Smooth muscle cell (in vitro differentiated cells): Measurements from ENCODE around the gene ITGA2. TPM values are rescaled to one million over a fixed set of nuclear protein-coding genes. Genes with fewer than 3 reads are reported as not detected.

Source experiments
- DNase-seq: peaks from one replicate; lab custom pipeline; 2025; ENCODE audit not compliant: unreplicated experiment; lab: John Stamatoyannopoulos, UW
- H2AFZ ChIP-seq: fragments of 200-600 bp; sonication (generic); 2 replicates; pipeline ENCODE4 v1.6.0; 2016; ENCODE audit warnings: antibody characterized with exemption, low read depth, mild to moderate bottlenecking
- H3F3A ChIP-seq: fragments of 200-600 bp; sonication (generic); 2 replicates; pipeline ENCODE4 v1.6.0; 2017; ENCODE audit warnings: antibody characterized with exemption, low read depth
- H3K27ac ChIP-seq: fragments of 200-600 bp; sonication (generic); 2 replicates; pipeline ENCODE4 v1.5.1; 2016; ENCODE audit warnings: low read depth, mild to moderate bottlenecking
- H3K27me3 ChIP-seq: fragments of 200-600 bp; sonication (generic); 2 replicates; pipeline ENCODE4 v1.6.1; 2016; ENCODE audit warnings: low read depth, mild to moderate bottlenecking
- H3K36me3 ChIP-seq: fragments of 200-600 bp; sonication (generic); 2 replicates; pipeline ENCODE4 v1.5.1; 2016; ENCODE audit warnings: low read depth
- H3K4me1 ChIP-seq: fragments of 200-600 bp; sonication (generic); 2 replicates; pipeline ENCODE4 v1.5.1; 2016; ENCODE audit warnings: low read depth
- H3K4me2 ChIP-seq: fragments of 200-600 bp; sonication (generic); 2 replicates; pipeline ENCODE4 v1.6.0; 2016; ENCODE audit warnings: mild to moderate bottlenecking
- H3K4me3 ChIP-seq: fragments of 200-600 bp; sonication (generic); 2 replicates; pipeline ENCODE4 v1.5.1; 2016; ENCODE audit warnings: mild to moderate bottlenecking
- H3K79me2 ChIP-seq: fragments of 200-600 bp; sonication (generic); 2 replicates; pipeline ENCODE4 v1.6.0; 2016; ENCODE audit warnings: low read depth, mild to moderate bottlenecking
- H3K9ac ChIP-seq: fragments of 200-600 bp; sonication (generic); 2 replicates; pipeline ENCODE4 v1.6.0; 2016; ENCODE audit warnings: low read depth
- H3K9me3 ChIP-seq: fragments of 200-600 bp; sonication (generic); replicated peaks from 2 replicates; pipeline ENCODE4 v1.5.1; 2016; ENCODE audit warnings: low read depth
- H4K20me1 ChIP-seq: fragments of 200-600 bp; sonication (generic); 2 replicates; pipeline ENCODE4 v1.6.0; 2016; ENCODE audit warnings: low read depth
- WGBS: methylation state at CpG from one replicate; pipeline ENCODE4 v1.1.7; 2016; ENCODE audit warnings: low lambda C conversion rate; 5-methylcytosine and 5-hydroxymethylcytosine counted together
- polyA plus RNA-seq: library from polyadenylated mRNA; unstranded; fragments of >200 nt; fragmentation: Nextera tagmentation; extraction: Ambion mirVana; gene quantifications from 2 replicates; pipeline ENCODE4 v1.2.1, GENCODE V29; 2016
- total RNA-seq: library from RNA; depleted of rRNA; stranded (reverse); fragments of >200 nt; gene quantifications from 2 replicates; pipeline ENCODE4 v1.2.3, GENCODE V29; 2014
- TF ChIP-seq, protein P1 (sequence below): fragments of 200-600 bp; sonication (generic); IDR thresholded peaks from 2 replicates; pipeline ENCODE4 v1.5.1; 2017; ENCODE audit warnings: borderline replicate concordance, mild to moderate bottlenecking, antibody characterized with exemption; ENCODE audit not compliant: insufficient read depth, poor library complexity, severe bottlenecking

The ITGA2 gene
- total and polyA plus RNA-seq, 2 experiments from 2014 or later: 1.5 to 19.2 TPM

DNA sequence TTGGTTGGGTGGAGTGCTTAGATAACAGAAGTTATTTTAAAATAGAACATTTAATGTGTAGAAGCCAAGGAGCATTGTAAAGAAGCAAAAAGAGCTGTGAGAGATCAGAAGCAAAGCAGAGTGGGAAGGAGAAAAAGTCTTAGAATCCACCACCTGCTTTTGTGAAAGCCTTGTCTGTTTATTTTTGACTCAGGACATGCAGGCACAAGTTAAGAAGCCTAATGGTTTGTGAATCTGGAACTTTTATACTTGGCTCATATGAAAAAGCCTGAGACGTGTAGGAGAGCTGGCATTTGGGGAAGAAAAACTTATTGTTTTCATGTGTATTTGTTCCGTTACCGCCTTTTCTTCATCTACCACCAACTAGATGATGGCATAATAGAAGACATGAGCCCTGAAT, 38.5 kb upstream of the ITGA2 start:
- DNase-seq: no peak
- Histone ChIP-seq H3F3A (peaks cover 14% of the 10 kb centered on the region), H3K4me1 (peaks cover 13% of the 10 kb centered on the region), H2AFZ (no peak overlapping the region), H3K4me3 (no peak overlapping the region), H3K4me2 (no peak overlapping the region), H3K27ac (no peak overlapping the region), H3K27me3 (no peaks in the 10 kb centered on the region), H4K20me1 (no peaks in the 10 kb centered on the region), H3K9ac (no peak overlapping the region), H3K79me2 (no peaks in the 10 kb centered on the region), H3K9me3 (no peaks in the 10 kb centered on the region), H3K36me3 (no peaks in the 10 kb centered on the region)
- TF ChIP-seq, protein P1, sequence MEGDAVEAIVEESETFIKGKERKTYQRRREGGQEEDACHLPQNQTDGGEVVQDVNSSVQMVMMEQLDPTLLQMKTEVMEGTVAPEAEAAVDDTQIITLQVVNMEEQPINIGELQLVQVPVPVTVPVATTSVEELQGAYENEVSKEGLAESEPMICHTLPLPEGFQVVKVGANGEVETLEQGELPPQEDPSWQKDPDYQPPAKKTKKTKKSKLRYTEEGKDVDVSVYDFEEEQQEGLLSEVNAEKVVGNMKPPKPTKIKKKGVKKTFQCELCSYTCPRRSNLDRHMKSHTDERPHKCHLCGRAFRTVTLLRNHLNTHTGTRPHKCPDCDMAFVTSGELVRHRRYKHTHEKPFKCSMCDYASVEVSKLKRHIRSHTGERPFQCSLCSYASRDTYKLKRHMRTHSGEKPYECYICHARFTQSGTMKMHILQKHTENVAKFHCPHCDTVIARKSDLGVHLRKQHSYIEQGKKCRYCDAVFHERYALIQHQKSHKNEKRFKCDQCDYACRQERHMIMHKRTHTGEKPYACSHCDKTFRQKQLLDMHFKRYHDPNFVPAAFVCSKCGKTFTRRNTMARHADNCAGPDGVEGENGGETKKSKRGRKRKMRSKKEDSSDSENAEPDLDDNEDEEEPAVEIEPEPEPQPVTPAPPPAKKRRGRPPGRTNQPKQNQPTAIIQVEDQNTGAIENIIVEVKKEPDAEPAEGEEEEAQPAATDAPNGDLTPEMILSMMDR: no peak
- WGBS: 85% methylated on average over 3 of the region's 3 CpGs

DNA sequence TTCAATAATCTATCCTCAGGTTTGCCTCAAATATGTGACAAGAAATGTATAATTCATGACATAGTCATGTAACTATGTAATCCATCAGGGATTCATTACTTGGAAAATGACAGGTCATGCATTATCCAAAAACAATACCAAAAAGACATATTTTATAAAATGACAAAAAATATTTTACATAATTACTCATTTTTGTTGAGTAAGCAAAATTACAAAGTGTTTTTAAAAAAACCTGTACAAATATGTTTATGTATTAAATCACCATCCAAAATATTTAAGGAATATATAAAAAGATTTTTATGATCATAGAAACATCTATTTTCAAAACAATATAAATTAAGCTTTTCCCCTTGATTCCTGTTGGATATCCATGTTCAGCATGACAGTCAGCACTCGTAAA, 36.7 kb upstream of the ITGA2 start:
- TF ChIP-seq, protein P1: no peak
- Histone ChIP-seq H3K9ac (no peak overlapping the region), H3K27me3 (no peaks in the 10 kb centered on the region), H2AFZ (no peak overlapping the region), H4K20me1 (no peaks in the 10 kb centered on the region), H3K4me1 (peaks cover 10% of the 10 kb centered on the region), H3K79me2 (no peaks in the 10 kb centered on the region), H3K4me2 (no peak overlapping the region), H3K36me3 (no peaks in the 10 kb centered on the region), H3F3A (peaks cover 8% of the 10 kb centered on the region), H3K4me3 (no peak overlapping the region), H3K9me3 (no peaks in the 10 kb centered on the region), H3K27ac (no peak overlapping the region)
- WGBS: 97% methylated on average over 1 of the region's 1 CpG
- no peak for DNase-seq

DNA sequence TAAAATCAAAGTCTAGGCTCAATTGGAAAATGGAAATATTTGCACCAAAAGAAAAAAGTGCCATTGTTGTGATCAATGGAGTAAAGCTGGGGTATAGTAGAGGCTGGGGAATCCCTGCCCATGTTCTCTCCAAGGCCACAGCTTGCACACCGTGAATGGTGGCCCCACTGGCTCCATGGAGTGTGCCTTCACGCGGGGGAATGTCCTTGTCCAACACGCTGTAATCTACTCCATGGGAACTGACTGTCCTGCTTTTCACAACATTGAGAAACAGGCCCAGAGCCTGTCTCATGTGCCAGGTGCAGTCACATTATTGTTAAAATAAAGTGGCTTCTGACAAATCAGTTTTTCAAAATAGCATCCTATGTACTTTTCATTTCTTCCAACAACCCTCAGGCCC, 33.1 kb upstream of the ITGA2 start:
- TF ChIP-seq, protein P1: no peak
- Histone ChIP-seq H3K4me2 (no peak overlapping the region), H3F3A (peaks cover 3% of the 10 kb centered on the region), H4K20me1 (no peaks in the 10 kb centered on the region), H3K4me1 (no peaks in the 10 kb centered on the region), H3K36me3 (no peaks in the 10 kb centered on the region), H3K27ac (no peak overlapping the region), H3K79me2 (no peaks in the 10 kb centered on the region), H3K9me3 (no peaks in the 10 kb centered on the region), H3K27me3 (no peaks in the 10 kb centered on the region), H2AFZ (no peak overlapping the region), H3K9ac (no peak overlapping the region), H3K4me3 (no peak overlapping the region)
- 91% methylated on average over 4 of the region's 4 CpGs for WGBS
- DNase-seq: no peak

DNA sequence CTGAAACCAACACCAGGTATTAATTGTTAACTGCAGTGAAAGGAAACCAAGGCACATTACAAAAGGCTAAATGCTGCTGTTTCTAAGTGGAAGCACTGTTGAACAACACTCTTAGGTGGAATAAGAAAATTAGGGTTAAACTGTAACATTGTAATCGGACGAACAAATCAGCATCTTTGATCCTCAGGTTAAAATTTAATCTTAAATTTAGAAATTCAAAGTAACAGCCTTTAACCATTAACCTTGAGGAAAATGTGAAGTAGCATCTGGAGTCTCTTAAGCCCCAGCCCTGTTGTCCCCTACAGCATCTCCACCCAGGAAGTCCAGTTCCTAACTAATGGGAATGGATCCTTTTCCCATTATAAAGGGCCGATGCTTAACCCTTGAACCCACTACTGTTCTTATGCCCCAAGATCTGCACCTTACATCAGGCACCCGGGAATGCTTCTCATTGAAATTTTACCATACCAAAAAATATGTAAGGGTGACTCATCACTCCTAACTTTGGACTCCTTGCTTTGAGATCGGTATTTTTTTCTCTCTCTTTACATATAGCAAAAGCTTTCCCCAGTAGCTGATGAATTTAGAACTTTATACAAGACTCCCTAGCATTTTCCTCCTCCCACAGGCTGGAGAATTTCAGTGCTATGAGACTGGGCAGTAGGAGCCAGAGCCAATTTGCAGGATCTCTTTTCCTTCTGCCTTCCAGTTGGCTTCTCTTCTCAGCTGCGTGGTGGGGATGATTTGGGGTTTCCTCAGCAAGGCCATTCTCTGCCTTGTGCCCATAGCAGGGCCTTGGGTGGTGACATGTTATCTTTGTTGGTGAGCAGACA, 32.0 kb upstream of the ITGA2 start:
- DNase-seq: no peak
- no peaks in the 10 kb centered on the region for H3K79me2 ChIP-seq
- H3K4me3 ChIP-seq: no peak overlapping the region
- H3K4me1 ChIP-seq: no peaks in the 10 kb centered on the region
- no peak overlapping the region for H2AFZ ChIP-seq
- WGBS: 86% methylated on average over 6 of the region's 6 CpGs
- H3F3A ChIP-seq: peaks cover 3% of the 10 kb centered on the region
- H4K20me1 ChIP-seq: no peaks in the 10 kb centered on the region
- no peaks in the 10 kb centered on the region for H3K36me3 ChIP-seq
- H3K9me3 ChIP-seq: no peaks in the 10 kb centered on the region
- no peak overlapping the region for H3K27ac ChIP-seq
- H3K9ac ChIP-seq: no peak overlapping the region
- H3K27me3 ChIP-seq: no peaks in the 10 kb centered on the region
- H3K4me2 ChIP-seq: no peak overlapping the region
- TF ChIP-seq, protein P1: no peak
